Measurements from ENCODE around the gene LMNA.
A peak's percentile ranks its signal among the peaks of the same experiment; 100 is the strongest.
"Not testable (repeated sequence)": the region's sequence is repeated elsewhere in the genome, so short reads cannot be mapped to it uniquely, and the experiment has no call there.

The LMNA gene

DNA sequence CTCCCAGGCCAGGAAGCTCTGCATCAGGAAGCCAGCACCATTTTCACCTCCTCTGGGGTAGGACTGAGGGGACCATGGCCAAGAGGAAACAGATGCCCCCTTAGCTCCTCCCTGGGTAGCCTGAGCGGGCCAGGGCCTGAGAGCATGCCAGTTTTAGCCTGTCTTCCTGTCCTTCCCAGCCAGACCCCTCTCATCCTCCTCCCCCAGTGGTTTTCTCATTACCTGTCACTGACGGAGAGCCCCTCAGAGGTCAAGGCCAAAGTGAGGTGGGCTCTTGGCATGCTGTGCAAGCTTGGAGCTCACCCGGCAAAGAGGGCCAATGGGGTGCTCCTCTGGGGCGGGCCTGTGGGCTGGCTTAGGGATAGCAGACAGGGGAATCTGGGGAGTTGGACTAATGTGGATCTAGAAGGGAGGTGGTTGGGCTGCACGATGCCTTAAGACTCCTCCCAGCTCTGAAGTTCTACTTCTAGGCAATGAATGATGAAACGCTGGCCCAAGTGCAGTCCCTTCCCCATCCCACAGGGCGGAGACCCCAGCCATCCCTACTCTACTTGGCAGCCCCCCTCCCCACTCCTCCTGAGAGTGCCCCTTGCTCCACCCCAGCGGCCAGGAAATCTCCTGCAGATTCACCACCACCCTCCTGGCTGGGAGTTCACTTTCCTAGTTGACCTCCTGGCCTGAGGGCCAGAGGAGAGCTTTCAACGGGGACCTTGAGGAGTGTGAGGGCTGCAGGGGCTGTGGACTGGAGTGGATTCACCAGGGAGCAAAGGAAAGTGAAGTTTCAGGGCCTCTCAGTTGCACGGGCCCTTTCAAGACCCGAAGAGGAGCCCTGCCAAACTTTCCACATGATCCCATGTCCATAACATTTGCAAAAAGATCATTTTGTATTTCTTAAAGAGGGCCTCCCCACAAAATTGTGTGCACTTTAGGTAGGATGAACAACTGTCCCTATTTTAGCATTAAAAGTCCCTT is 9.4 kb upstream of the LMNA start:
- DNase-seq (ENCODE audit: low spot score), result no peak

DNA sequence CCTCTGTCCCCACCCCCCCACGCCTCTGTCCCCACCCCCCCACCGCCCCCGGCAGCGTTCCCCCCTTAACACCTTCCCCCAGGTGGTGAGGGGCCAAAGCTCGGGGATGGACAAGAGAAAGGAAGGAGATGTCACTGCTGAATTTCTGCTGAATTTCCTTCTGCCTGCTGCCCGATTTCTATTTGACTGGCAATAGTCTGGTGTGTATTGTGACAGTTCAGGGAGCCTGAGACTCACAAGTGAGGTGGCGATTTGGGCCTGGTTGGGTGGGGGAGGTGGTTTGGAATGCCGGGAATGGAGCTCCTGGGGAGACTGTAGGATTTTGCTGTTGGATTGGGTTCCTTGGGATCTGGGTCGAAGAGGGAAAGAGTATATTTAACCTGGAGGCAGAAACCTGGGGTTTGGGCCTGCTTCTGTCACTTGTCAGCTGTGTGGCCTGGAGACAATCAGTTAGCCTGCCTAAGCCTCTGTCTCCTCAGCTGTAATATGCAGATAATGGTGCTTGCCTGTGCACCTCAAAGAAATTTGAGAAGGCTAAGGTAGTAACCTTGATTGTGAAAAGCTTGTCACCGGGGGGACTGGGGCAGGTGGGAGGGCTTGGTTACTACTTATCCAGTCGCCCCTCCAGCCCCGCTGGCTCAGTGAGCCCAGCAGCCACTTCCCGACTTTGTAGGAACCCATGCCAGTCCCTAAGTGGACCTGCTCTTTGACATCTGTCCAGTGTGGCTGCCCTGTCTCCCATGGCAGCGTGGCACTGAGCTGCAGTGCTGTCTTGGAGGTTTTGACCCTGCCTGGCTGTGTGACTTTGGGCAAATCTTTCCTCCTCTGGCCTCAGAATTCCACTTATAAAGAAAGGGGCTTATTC is 7.7 kb upstream of the LMNA start:
- DNase-seq (ENCODE audit: low spot score), result no peak

DNA sequence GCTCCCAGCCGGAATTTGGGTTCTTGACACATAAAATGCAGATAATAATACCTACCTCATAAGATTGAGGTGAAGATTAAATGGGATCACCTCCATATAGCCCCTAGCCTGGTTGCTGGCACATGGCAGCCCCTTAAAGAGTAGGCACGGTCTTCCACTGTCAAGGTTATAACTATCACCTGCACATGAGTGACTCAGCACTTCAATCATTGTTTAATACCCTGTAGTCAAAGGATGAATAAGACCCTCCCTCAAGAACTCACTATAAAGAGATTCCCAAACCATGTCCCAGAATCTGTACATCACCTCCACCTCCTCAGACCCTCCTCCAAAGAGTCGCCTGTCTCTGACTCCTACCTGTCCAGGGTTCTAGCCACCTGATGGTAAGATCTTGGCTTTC is 6.5 kb upstream of the LMNA start:
- no peak for DNase-seq (ENCODE audit: low spot score)

DNA sequence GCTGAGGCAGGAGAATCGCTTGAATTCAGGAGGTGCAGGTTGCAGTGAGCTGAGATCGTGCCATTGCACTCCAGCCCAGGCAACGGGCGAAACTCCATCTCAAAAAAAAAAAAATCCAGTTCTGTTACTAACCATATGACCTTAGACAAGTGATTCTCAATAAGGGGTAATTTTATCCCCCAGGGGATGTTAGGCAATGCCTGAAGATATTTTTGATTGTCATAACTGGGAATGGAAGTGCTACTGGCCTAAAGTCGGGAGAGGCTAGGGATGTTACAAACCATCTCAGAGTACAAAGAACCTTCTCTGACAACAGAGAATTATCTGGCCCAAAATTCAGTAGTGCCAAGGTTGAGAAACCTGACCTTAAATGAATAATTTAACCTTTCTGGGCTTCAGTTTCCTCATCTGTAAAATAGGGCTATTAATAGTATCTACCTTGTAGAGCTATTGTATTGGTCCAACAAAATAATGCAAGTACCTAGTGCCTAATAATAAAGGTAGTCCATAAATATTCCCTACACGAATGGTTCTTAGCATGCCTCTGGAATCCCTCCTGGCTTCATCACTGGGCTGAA is 5.8 kb upstream of the LMNA start:
- no peak for DNase-seq (ENCODE audit: low spot score)

DNA sequence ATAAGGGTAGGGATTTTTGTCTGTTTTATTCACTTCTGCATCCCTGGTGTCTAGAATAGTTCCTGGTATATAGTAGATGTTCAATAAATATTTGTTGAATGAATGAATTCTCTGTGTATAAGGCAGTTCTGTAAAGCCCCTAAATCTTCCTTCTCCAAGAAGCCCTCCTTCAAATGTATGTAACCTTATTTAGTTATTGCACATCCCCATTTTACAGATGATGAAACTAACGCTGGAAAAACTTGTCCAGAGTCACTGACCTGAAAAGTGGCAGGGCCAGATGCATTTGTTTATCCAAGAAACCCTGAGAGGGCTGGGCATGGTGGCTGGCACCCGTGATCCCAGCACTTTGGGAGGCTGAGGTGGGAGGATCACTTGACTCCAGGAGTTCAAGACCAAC is 4.3 kb upstream of the LMNA start:
- DNase-seq (ENCODE audit: low spot score), result no peak

DNA sequence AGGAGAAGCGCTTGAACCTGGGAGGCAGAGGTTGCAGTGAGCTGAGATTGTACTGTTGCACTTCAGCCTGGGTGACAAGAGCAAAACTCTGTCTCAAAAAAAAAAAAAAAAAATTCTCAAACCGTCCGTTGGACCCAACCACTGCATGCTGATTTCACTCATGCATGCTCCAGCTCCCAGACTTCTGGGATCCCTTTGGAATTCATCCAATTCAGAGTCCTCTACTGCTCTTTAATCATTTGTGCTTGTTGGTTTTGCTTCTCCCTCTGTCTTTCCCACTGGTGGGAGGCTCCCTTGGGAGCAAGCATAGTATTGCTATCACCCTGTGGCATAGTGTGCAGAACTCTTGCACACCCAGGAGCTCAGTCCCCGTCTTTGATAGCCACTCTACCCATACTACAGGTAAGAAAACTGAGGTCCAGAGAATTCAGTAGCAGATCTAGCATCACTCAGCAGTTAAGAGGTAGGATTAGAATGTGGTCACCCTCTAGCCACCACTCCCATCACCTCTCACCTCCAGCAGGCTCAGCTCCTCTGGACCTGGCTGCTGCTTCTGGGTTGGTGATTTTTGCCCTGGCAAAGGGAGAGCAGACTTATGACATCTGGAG is 3.1 kb upstream of the LMNA start:
- no peak for DNase-seq (ENCODE audit: low spot score)

DNA sequence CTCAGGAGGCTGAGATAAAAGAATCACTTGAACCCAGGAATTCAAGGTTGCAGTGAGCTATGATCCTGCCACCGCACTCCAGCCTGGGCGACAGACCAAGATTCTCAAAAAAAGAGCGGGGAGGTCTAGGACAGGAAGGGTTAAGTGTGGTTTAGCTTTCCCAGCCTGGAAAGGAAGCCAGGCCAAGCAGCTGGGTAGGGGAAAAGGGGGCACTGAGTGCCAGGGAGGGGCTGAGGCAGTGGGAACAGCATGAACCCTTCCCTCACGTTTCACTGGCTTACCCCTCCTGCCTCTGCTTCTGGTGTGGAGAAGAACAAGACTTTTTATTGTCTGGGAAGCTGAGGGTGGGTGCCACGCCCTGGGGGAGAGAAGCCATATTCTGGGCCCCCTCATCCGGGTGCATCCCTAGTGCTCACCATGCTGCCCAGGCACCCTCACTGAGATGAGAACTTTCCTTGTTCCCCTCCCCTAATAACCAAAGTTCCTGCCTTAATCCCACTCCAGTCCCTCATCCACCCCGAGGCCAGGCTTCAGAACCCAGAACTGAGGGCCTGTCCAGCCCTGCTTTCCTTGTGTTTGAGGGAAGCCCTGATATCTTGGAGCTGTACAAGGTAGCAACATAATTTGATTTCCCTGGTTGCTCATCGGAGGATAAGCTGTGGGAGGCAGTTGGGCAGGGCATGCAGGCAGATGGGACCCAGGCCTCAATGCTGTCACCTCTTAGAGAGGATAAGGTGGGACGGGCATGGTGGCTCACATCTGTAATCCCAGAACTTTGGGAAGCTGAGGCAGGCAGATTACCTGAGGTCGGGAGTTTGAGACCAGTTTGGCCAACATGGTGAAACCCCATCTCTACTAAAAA is 2.0 kb upstream of the LMNA start:
- no peak for DNase-seq (ENCODE audit: low spot score)

DNA sequence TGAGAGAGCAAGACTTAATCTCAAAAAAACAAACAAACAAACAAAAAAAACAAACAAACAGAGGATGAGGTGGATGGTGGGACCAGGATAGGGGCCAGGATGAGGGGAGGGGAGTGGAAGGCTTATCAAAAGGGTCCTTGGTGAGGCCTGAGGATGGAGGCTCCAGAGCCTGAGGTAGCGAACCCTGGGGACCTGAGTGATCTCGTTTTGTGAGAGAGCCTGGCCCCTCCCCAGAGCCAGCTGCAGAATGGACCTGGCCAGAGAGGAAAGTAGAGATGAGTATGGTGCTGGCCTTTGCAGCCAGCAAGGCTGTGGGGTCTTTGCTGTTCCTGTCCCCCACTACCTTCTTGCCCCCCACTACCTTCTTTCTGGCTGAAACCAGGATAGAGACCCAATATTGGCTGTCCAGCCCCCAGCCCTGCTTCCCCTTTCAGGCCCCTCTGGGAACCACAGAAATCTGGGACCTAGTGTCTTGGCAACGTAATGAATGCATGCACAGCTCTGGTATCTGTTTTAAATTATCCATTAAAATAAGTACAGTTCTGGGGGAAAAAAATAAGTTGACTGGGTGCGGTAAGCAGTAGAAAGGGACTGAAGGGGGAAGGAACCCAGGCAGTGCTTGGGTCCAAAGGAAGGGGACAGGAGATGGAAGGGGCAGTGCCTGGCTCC is 1.1 kb upstream of the LMNA start:
- DNase-seq (ENCODE audit: low spot score), result no peak

DNA sequence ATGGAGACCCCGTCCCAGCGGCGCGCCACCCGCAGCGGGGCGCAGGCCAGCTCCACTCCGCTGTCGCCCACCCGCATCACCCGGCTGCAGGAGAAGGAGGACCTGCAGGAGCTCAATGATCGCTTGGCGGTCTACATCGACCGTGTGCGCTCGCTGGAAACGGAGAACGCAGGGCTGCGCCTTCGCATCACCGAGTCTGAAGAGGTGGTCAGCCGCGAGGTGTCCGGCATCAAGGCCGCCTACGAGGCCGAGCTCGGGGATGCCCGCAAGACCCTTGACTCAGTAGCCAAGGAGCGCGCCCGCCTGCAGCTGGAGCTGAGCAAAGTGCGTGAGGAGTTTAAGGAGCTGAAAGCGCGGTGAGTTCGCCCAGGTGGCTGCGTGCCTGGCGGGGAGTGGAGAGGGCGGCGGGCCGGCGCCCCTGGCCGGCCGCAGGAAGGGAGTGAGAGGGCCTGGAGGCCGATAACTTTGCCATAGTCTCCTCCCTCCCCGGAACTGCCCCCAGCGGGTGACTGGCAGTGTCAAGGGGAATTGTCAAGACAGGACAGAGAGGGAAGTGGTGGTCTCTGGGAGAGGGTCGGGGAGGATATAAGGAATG is 505 bp downstream of the LMNA start:
- peak; percentile 56 for DNase-seq (ENCODE audit: low spot score)

DNA sequence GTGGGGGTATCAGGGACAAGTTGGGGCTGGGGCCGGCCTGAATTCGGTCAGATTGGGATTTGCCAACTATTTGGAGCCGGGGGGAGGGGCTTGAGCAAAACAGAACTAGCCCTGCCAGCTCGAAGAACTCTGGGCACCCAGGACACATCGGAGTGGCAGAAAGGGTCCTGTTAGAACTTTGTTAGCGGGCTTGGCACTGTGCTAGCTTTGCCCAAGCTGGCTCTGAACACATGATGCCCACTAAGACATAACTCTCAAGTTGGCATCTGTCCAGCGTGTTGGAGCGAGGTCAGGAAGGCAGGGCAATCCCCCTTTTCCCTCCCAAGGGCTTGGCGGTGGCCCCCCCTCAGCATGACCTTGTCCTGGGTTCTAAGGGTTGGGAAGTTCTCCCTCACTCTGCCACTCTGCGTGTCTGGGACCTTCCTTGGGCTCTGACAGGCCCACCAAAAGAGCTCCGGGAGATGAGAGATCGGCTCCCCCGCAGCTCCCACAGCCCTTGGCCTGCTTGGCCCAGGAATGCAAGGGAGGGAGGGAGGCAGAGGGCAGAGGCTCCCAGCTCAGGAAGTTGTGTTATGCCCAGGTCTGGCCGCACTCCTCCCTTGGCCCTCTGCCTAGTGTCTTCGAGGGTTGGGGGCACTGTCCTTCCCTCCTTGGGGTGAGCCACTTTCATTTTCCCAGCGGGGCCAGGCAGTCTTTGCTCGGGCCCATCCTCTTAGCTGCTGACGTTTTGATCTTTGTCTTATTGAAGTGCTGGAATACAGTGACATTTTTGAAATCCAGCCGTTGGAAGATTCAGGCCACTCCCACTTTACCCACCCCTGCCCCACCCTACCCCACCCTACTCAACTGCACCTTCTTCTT is 1.2 kb downstream of the LMNA start:
- peak; percentile 73 for DNase-seq (ENCODE audit: low spot score)

DNA sequence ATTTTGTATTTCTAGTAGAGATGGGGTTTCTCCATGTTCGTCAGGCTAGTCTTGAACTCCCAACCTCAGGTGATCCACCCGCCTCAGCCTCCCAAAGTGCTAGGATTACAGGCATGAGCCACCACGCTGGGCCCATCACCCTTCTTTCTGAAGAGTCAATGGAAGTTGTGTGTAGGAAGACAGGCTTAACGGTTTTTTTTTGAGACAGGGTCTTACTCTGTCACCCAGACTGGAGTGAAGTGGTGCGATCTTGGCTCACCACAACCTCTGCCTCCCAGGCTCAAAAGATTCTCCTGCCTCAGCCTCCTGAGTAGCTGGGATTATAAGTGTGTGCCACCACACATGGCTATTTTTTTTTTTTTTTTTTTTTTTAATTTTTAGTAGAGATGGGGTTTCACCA is 2.2 kb downstream of the LMNA start:
- DNase-seq (ENCODE audit: low spot score), result not testable (repeated sequence)

DNA sequence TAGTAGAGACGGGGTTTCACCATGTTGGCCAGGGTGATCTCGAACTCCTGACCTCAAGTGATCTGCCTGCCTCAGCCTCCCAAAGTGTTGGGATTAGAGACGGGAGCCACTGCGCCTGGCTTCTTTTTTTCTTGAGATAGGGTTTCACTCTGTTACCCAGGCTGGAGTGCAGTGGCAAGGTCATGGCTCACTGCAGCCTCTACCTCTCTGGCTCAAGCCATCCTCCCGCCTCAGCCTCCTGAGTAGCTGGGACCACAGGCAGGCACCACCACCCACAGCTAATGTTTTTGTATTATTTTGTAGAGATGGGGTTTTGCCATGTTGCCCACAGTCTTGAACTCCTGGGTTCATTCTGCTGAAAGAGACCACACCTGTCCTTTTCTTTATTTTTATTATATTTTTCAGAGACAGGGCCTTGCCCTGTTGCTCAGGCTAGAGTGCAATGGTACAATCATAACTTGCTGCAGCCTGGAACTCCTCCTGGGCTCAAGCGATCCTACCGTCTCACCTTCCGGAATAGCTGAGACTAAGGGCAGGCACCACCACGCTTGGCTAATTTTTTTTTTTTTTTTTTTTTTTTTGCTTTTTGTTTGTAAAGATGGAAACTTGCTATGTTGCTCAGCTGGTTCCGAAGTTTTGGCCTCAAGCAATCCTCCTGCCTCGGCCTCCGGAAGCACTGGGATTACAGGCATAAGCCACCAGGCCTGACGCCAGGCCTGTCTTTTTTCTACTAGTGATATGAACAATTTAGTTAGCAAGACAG is 3.1 kb downstream of the LMNA start:
- DNase-seq (ENCODE audit: low spot score), result no peak

DNA sequence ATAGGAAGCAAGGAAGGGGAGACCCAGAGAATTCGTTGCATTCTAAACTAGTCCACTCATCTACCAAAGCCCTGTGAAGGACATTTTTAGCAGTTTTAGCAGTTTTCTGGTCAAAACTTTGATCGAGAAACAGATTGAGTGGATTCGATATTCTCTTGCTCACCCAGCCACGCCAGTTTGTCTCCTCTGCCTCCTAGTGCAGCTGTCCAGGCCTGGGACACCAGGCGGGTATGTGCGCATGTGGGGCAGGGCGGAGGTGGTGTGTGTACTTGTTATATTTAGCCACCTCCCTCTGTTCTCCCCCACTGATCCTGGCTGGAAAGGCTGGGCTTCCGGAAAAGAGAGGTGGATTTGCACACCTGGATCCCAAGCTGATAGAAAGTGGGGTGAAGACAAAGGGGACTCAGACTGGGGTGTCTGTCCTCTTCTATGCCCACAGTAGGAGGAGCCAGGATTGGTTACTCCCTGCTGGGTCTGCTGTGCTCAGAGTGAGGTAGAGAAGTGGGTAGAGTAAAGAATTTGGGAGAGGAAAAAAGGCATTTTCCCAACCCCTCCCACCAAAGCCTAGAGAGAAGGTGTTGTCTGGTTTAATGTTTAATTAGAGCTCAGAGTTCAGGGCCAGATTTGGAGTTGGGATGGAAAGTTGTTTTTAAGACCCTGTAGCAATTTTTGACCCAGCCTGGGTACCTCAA is 3.8 kb downstream of the LMNA start:
- DNase-seq (ENCODE audit: low spot score), result no peak

DNA sequence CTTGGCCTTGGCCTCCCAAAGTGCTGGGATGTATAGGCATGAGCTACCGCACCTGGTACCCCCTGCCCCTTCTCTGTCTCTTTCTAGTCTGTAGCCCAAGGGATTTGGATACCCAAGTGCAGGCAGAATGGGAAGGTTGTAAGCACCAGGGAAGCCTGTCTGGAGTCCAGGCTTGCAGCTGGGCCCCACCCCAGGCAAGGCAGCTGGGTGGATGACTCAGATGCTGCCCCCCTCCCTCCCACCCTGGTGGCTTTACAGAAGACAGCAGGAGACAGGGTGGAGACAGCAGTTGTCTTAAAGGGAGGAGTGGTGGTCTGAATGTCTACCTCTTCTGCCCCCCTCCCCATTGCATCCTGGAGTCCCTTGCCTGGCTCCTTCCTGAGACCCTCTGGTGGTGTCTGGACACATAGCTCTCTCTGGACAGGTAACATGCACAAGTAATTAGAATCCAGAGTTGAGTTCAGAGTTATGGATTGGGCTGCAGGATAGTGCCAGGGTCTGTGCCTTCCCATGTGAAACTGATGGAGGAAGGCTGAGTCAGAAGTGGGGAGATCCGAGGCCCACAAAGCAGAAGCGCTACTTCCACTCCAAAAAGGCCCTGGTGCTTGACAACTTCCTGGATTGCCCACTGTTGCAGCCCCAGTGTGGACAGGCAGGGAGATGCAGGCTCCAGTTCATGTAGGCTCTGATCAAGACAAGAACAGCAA is 5.1 kb downstream of the LMNA start:
- DNase-seq (ENCODE audit: low spot score), result peak; percentile 26

DNA sequence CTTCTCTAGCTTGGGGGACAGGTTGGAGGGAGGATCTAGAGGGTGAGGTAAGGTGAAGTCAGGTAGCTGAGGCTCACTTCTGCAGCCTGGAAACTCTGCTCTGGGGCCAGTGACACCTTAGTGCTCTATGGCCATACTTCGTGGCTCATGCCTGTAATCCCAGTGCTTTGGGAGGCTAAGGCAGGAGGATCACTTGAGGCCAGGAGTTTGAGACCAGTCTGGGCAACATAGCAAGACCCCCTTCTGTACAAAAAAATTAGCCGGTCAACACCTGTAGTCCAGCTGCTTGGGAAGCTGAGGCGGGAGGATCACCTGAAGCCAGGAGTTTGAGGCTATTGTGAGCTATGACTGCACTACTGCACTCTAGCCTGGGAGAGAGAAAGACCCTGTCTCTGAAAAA is 5.8 kb downstream of the LMNA start:
- no peak for DNase-seq (ENCODE audit: low spot score)

DNA sequence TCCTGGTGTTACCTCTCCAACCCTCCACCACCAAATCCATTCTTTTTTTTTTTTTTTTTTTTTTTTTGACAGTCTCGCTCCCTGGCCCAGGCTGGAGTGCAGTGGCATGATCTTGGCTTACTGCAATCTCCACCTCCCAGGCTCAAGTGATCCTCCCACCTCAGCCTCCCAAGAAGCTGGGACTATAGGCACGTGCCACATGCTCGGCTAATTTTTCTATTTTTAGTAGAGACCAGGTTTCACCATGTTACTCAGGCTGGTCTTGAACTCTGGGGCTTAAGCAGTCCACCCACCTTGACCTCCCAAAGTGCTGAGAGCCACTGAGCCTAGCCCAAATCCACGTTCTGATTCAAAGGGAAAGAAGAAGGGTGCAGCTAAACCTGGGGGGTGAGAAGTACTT is 6.5 kb downstream of the LMNA start:
- not testable (repeated sequence) for DNase-seq (ENCODE audit: low spot score)

DNA sequence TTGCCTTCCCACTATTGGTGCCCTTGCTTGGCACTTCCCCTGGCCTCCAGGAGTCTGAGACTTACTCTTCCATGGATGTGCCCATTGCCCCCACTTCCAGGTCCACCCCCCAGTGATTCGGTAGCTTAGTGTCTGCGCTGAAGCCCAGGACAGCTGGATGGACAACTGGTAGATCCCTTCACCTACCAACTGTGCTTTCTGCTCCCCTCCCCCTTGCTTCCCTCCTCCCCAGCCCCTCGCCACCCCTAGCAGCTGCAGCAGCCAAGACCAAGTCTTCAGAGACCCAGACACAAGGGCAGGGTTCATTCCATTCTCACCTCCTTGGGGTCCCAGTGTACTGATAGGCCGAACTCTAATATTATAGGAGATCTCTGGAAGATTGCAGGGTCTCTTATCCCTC is 6.9 kb downstream of the LMNA start:
- DNase-seq (ENCODE audit: low spot score), result no peak
